Progenitor cell of endocrine pancreas (in vitro differentiated cells): ENCODE measurements around the gene RIOK3. TPM values are rescaled to one million over a fixed set of nuclear protein-coding genes. Genes with fewer than 3 reads are reported as not detected.
A peak's percentile ranks its signal among the peaks of the same experiment; 100 is the strongest.

Experiments
- DNase-seq: peaks from one replicate; pipeline ENCODE4 v3.0.0; 2021; ENCODE audit warnings: low spot score; ENCODE audit not compliant: unreplicated experiment
- H3K27ac Mint-ChIP-seq: 2 replicates; pipeline ENCODE4 v1.8.0; 2021; ENCODE audit warnings: mild to moderate bottlenecking, moderate library complexity, mixed read lengths
- H3K27me3 Mint-ChIP-seq: 2 replicates; pipeline ENCODE4 v1.8.0; 2021; ENCODE audit warnings: mixed read lengths
- H3K36me3 Mint-ChIP-seq: 2 replicates; pipeline ENCODE4 v1.8.0; 2022; ENCODE audit warnings: mixed read lengths; ENCODE audit not compliant: insufficient read depth
- H3K4me1 Mint-ChIP-seq: 2 replicates; pipeline ENCODE4 v1.8.0; 2021; ENCODE audit warnings: low read depth, mixed read lengths
- H3K4me3 Mint-ChIP-seq: 2 replicates; pipeline ENCODE4 v1.8.0; 2021; ENCODE audit warnings: low read depth, mild to moderate bottlenecking, moderate library complexity, mixed read lengths
- H3K9me3 Mint-ChIP-seq: 2 replicates; pipeline ENCODE4 v1.8.0; 2021; ENCODE audit warnings: low read depth, mixed read lengths
- CTCF ChIP-seq: fragments of 200-600 bp; sonication (generic); IDR thresholded peaks from one replicate; pipeline ENCODE4 v1.5.0; 2021; ENCODE audit warnings: antibody characterized with exemption, mild to moderate bottlenecking; ENCODE audit not compliant: unreplicated experiment
- long read RNA-seq: library from polyadenylated mRNA; unstranded; transcript quantifications from one replicate; pipeline ENCODE4 v2.0.0, GENCODE V29; 2020
- total RNA-seq: library from RNA; stranded (reverse); gene quantifications from 2 replicates; pipeline ENCODE4 v1.2.1, GENCODE V29; 2021

RIOK3 gene
- 52.7 and 52.8 TPM in 2 replicates for total RNA-seq
- long read RNA-seq, full-length matches to known transcripts: 55 of 97 reads
- long read RNA-seq, partial matches to known transcripts: 12 of 97 reads
- long read RNA-seq, other reads (novel, unspliced or antisense): 30 of 97 reads

- peak within 1 kb of the TSS; percentile 92 for H3K27ac Mint-ChIP-seq
- peaks cover 17% of the 10 kb centered on the region for H3K4me1 Mint-ChIP-seq
- no peak for TF ChIP-seq CTCF
- H3K27me3 Mint-ChIP-seq: no peaks in the 10 kb centered on the region
- H3K4me3 Mint-ChIP-seq: peak within 1 kb of the TSS; percentile 100
- no peaks in the 10 kb centered on the region for H3K36me3 Mint-ChIP-seq
- peak; percentile 92 for DNase-seq
- no peaks in the 10 kb centered on the region for H3K9me3 Mint-ChIP-seq
Measured at GRCh38 chr18:23452728-23453679, at the start of gene RIOK3. RIOK3 (plus strand) TSS chr18:23453287; CDS start chr18:23453440, 153 bp downstream.

GRCh38 chr18:23403310-23403709 lies 49.8 kb upstream of the RIOK3 start:
- Mint-ChIP-seq H3K27me3 (no peaks in the 10 kb centered on the region), H3K4me1 (peaks cover 12% of the 10 kb centered on the region), H3K9me3 (no peaks in the 10 kb centered on the region), H3K27ac (no peak overlapping the region), H3K4me3 (no peak overlapping the region), H3K36me3 (peaks cover 2% of the 10 kb centered on the region)
- no peak for TF ChIP-seq CTCF
- no peak for DNase-seq

GRCh38 chr18:23405636-23406035 lies 47.5 kb upstream of the RIOK3 start:
- Mint-ChIP-seq H3K36me3 (peaks cover 2% of the 10 kb centered on the region), H3K27me3 (no peaks in the 10 kb centered on the region), H3K27ac (no peak overlapping the region), H3K9me3 (no peaks in the 10 kb centered on the region), H3K4me1 (peaks cover 12% of the 10 kb centered on the region), H3K4me3 (no peak overlapping the region)
- DNase-seq: no peak
- TF ChIP-seq CTCF: no peak

GRCh38 chr18:23406271-23406787 lies 46.8 kb upstream of the RIOK3 start:
- Mint-ChIP-seq H3K36me3 (peaks cover 2% of the 10 kb centered on the region), H3K9me3 (no peaks in the 10 kb centered on the region), H3K27me3 (no peaks in the 10 kb centered on the region), H3K27ac (no peak overlapping the region), H3K4me3 (no peak overlapping the region), H3K4me1 (peaks cover 8% of the 10 kb centered on the region)
- TF ChIP-seq CTCF: no peak
- DNase-seq: no peak

GRCh38 chr18:23412351-23412964 lies 40.6 kb upstream of the RIOK3 start:
- no peaks in the 10 kb centered on the region for H3K27me3 Mint-ChIP-seq
- H3K9me3 Mint-ChIP-seq: no peaks in the 10 kb centered on the region
- no peak for TF ChIP-seq CTCF
- no peaks in the 10 kb centered on the region for H3K4me1 Mint-ChIP-seq
- no peaks in the 10 kb centered on the region for H3K36me3 Mint-ChIP-seq
- no peak for DNase-seq
- H3K27ac Mint-ChIP-seq: no peak overlapping the region
- no peak overlapping the region for H3K4me3 Mint-ChIP-seq
